ENCODE measurements around the gene HIRIP3.

HIRIP3 gene

DNA sequence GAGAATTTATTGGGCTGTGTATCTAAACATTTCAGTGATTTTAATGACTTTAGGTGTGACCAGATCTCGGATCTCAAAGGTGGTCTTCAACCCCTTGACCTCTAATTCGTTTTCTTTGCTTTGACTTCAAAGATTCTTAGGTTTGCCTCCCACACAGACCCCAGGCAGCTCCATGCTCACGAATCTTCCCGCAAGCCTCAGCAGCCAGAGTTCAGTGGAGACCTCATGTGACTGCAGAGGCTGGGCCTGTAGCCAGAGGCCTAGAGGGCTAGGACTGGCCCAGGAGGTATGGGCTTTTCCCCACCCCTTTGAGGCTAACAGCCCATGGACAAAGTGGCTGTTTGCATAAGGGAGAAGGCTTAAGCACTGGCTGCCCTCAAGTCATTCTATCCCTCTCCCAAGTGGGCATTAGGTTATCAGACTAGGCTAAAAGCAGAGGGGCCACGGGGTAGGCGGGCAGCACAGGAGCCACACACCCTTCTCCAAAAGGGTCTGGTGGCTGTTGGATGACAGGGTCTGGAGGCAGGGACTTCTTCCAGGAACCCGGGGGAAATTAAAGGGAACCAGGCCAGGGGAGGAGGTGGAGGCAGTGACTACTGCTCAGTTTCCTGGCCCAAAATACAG lies 3.0 kb downstream of the HIRIP3 start:
- DNase-seq (ENCODE audit: low read depth in 1 of 2, low spot score in 1 of 2) = no peak
- TF ChIP-seq, protein P1, sequence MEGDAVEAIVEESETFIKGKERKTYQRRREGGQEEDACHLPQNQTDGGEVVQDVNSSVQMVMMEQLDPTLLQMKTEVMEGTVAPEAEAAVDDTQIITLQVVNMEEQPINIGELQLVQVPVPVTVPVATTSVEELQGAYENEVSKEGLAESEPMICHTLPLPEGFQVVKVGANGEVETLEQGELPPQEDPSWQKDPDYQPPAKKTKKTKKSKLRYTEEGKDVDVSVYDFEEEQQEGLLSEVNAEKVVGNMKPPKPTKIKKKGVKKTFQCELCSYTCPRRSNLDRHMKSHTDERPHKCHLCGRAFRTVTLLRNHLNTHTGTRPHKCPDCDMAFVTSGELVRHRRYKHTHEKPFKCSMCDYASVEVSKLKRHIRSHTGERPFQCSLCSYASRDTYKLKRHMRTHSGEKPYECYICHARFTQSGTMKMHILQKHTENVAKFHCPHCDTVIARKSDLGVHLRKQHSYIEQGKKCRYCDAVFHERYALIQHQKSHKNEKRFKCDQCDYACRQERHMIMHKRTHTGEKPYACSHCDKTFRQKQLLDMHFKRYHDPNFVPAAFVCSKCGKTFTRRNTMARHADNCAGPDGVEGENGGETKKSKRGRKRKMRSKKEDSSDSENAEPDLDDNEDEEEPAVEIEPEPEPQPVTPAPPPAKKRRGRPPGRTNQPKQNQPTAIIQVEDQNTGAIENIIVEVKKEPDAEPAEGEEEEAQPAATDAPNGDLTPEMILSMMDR (IDR thresholded peaks at IDR 0.05; ENCODE audit: insufficient read depth, low read length) = no peak
- TF ChIP-seq POLR2AphosphoS5 (IDR thresholded peaks at IDR 0.05; ENCODE audit: low read depth) (no peak), GABPA (IDR thresholded peaks at IDR 0.05; ENCODE audit: low read depth) (no peak), SPI1 (IDR thresholded peaks at IDR 0.05; ENCODE audit: borderline replicate concordance, low read depth) (no peak)
- TF ChIP-seq, protein P2, sequence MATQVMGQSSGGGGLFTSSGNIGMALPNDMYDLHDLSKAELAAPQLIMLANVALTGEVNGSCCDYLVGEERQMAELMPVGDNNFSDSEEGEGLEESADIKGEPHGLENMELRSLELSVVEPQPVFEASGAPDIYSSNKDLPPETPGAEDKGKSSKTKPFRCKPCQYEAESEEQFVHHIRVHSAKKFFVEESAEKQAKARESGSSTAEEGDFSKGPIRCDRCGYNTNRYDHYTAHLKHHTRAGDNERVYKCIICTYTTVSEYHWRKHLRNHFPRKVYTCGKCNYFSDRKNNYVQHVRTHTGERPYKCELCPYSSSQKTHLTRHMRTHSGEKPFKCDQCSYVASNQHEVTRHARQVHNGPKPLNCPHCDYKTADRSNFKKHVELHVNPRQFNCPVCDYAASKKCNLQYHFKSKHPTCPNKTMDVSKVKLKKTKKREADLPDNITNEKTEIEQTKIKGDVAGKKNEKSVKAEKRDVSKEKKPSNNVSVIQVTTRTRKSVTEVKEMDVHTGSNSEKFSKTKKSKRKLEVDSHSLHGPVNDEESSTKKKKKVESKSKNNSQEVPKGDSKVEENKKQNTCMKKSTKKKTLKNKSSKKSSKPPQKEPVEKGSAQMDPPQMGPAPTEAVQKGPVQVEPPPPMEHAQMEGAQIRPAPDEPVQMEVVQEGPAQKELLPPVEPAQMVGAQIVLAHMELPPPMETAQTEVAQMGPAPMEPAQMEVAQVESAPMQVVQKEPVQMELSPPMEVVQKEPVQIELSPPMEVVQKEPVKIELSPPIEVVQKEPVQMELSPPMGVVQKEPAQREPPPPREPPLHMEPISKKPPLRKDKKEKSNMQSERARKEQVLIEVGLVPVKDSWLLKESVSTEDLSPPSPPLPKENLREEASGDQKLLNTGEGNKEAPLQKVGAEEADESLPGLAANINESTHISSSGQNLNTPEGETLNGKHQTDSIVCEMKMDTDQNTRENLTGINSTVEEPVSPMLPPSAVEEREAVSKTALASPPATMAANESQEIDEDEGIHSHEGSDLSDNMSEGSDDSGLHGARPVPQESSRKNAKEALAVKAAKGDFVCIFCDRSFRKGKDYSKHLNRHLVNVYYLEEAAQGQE (IDR thresholded peaks at IDR 0.05; ENCODE audit: insufficient replicate concordance, low read depth) = no peak
- H3K4me3 ChIP-seq (replicated peaks; ENCODE audit: insufficient read depth, low read length) = no peak overlapping the region
- H3K27ac ChIP-seq (replicated peaks) = no peak overlapping the region
- no peaks in the 10 kb centered on the region for H3K27me3 ChIP-seq (ENCODE audit: insufficient read depth, poor library complexity, severe bottlenecking)

DNA sequence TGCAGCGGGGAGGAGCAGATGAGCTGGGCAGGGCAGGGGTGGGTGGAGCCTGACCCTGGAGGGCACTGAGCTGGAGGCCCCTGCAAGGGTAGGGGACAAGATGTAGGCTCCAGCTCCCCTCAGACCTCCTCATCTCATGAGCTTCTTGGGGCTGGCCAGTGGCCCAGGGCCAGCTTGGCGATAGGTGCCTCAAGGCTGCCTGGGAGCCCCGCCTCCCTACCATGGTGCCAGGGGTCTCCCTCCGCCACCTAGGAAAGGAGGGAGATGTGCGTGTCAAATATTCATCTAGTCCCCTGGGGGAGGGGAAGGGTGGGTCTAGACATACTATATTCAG lies 3.9 kb downstream of the HIRIP3 start:
- TF ChIP-seq POLR2AphosphoS5 (IDR thresholded peaks at IDR 0.05; ENCODE audit: low read depth) (no peak; the same call in 1 of the 2 replicates), GABPA (IDR thresholded peaks at IDR 0.05; ENCODE audit: low read depth) (no peak), SPI1 (IDR thresholded peaks at IDR 0.05; ENCODE audit: borderline replicate concordance, low read depth) (no peak)
- TF ChIP-seq, protein P1 (IDR thresholded peaks at IDR 0.05; ENCODE audit: insufficient read depth, low read length) = no peak
- TF ChIP-seq, protein P2 (IDR thresholded peaks at IDR 0.05; ENCODE audit: insufficient replicate concordance, low read depth) = no peak
- DNase-seq (ENCODE audit: low read depth in 1 of 2, low spot score in 1 of 2) = no peak
- Histone ChIP-seq H3K27ac (replicated peaks) (no peak overlapping the region), H3K27me3 (ENCODE audit: insufficient read depth, poor library complexity, severe bottlenecking) (no peaks in the 10 kb centered on the region), H3K4me3 (replicated peaks; ENCODE audit: insufficient read depth, low read length) (no peak overlapping the region)

DNA sequence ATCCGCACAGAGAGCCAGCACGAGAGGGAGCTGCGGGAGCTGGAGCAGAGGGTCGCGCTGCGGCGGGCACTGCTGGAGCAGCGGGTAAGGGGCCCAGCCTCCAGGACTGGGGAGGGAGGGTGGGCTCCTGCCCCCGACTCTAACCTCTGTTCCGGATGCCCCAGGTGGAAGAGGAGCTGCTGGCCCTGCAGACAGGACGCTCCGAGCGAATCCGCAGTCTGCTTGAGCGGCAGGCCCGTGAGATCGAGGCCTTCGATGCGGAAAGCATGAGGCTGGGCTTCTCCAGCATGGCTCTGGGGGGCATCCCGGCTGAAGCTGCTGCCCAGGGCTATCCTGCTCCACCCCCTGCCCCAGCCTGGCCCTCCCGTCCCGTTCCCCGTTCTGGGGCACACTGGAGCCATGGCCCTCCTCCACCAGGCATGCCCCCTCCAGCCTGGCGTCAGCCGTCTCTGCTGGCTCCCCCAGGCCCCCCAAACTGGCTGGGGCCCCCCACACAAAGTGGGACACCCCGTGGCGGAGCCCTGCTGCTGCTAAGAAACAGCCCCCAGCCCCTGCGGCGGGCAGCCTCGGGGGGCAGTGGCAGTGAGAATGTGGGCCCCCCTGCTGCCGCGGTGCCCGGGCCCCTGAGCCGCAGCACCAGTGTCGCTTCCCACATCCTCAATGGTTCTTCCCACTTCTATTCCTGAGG lies 4.4 kb downstream of the HIRIP3 start:
- TF ChIP-seq SPI1 (IDR thresholded peaks at IDR 0.05; ENCODE audit: borderline replicate concordance, low read depth) (no peak), POLR2AphosphoS5 (IDR thresholded peaks at IDR 0.05; ENCODE audit: low read depth) (no peak), GABPA (IDR thresholded peaks at IDR 0.05; ENCODE audit: low read depth) (no peak)
- TF ChIP-seq, protein P1 (IDR thresholded peaks at IDR 0.05; ENCODE audit: insufficient read depth, low read length) = no peak
- TF ChIP-seq, protein P2 (IDR thresholded peaks at IDR 0.05; ENCODE audit: insufficient replicate concordance, low read depth) = no peak
- no peak for DNase-seq (ENCODE audit: low read depth in 1 of 2, low spot score in 1 of 2)
- Histone ChIP-seq H3K27ac (replicated peaks) (no peak overlapping the region), H3K4me3 (replicated peaks; ENCODE audit: insufficient read depth, low read length) (no peak overlapping the region), H3K27me3 (ENCODE audit: insufficient read depth, poor library complexity, severe bottlenecking) (no peaks in the 10 kb centered on the region)
